H1 (cell line): ENCODE measurements around the gene PDRG1. TPM values are rescaled to one million over a fixed set of nuclear protein-coding genes. Genes with fewer than 3 reads are reported as not detected.

ENCODE experiments used
- CTCF ChIA-PET: fragments of 300-600 bp; sonication (Branson Sonifier 250); formaldehyde crosslinking; loops from one replicate; lab custom pipeline; 2021; ENCODE audit not compliant: partially characterized antibody; lab: Charles Lee
- POLR2A ChIA-PET: fragments of 300-600 bp; sonication (Branson Sonifier 250); formaldehyde crosslinking; loops from one replicate; lab custom pipeline; 2021; ENCODE audit warnings: inconsistent platforms; ENCODE audit not compliant: partially characterized antibody; lab: Charles Lee
- DNase-seq, 2 experiments: peaks; one replicate each; pipeline versions ENCODE4 v3.0.0 to v3.0.0-alpha.2; 2010 to 2022; ENCODE audit warnings: low spot score in 2 of 2, low read depth in 1 of 2, mixed read lengths in 1 of 2
- FAIRE-seq: peaks from 2 replicates; lab custom pipeline; 2011; peaks lifted over from hg19 to GRCh38; lab: Jason Lieb, UNC
- H2AFZ ChIP-seq: 2 replicates; pipeline ENCODE4 v1.8.1; 2012; ENCODE audit warnings: low read length, inconsistent platforms
- H2AK5ac ChIP-seq: 2 replicates; pipeline ENCODE4 v1.6.1; 2013; ENCODE audit warnings: low read depth, low read length
- H2BK120ac ChIP-seq: replicated peaks from 2 replicates; pipeline ENCODE3; 2013; ENCODE audit warnings: low read depth, low read length, inconsistent platforms
- H2BK12ac ChIP-seq: 2 replicates; pipeline ENCODE4 v1.6.1; 2013; ENCODE audit warnings: low read depth, low read length
- H2BK15ac ChIP-seq: 2 replicates; pipeline ENCODE4 v1.6.1; 2013; ENCODE audit warnings: low read length
- H2BK20ac ChIP-seq: 2 replicates; pipeline ENCODE4 v1.6.1; 2013; ENCODE audit warnings: low read length
- H2BK5ac ChIP-seq: 2 replicates; pipeline ENCODE4 v1.6.1; 2013; ENCODE audit warnings: low read depth, low read length
- H3K14ac ChIP-seq: 2 replicates; pipeline ENCODE4 v1.6.1; 2013; ENCODE audit warnings: inconsistent platforms; ENCODE audit not compliant: insufficient read length
- H3K18ac ChIP-seq: 2 replicates; pipeline ENCODE4 v1.6.1; 2013; ENCODE audit warnings: low read length; ENCODE audit errors: extremely low read depth
- H3K23ac ChIP-seq: 2 replicates; pipeline ENCODE4 v1.6.1; 2013; ENCODE audit warnings: inconsistent platforms; ENCODE audit not compliant: insufficient read length
- H3K23me2 ChIP-seq: 2 replicates; pipeline ENCODE4 v1.6.1; 2013; ENCODE audit warnings: low read depth, low read length
- H3K27ac ChIP-seq: 2 replicates; pipeline ENCODE4 v1.6.1; 2011; ENCODE audit warnings: low read depth, low read length, inconsistent platforms
- H3K27me3 ChIP-seq, 4 experiments: replicated peaks in 1 of 4; 1 replicate in 1 of 4; 2 replicates in 3 of 4; pipeline versions ENCODE4 v1.6.1 to v1.8.1; 2011 to 2013; ENCODE audit warnings: low read length in 3 of 4, mild to moderate bottlenecking in 3 of 4, inconsistent platforms in 2 of 4, mixed read lengths in 2 of 4, moderate library complexity in 1 of 4; ENCODE audit not compliant: control insufficient read depth in 3 of 4, insufficient read depth in 3 of 4; ENCODE audit errors: extremely low read depth in 1 of 4
- H3K36me3 ChIP-seq, 4 experiments: 2 replicates each; pipeline versions ENCODE4 v1.6.1 to v1.8.1; 2011 to 2013; ENCODE audit warnings: mild to moderate bottlenecking in 4 of 4, low read length in 3 of 4, moderate library complexity in 2 of 4, control low read depth in 1 of 4, inconsistent platforms in 1 of 4; ENCODE audit not compliant: insufficient read depth in 4 of 4, control insufficient read depth in 2 of 4
- H3K4ac ChIP-seq: replicated peaks from 2 replicates; pipeline ENCODE3; 2013; ENCODE audit warnings: low read length, low read depth, mixed read lengths, inconsistent platforms; ENCODE audit not compliant: insufficient read length
- H3K4me1 ChIP-seq, 4 experiments: replicated peaks in 1 of 4; 1 replicate in 1 of 4; 2 replicates in 3 of 4; pipeline versions ENCODE4 v1.6.1 to v1.8.1; 2011 to 2013; ENCODE audit warnings: low read length in 3 of 4, inconsistent platforms in 2 of 4, mixed read lengths in 1 of 4; ENCODE audit not compliant: insufficient read depth in 4 of 4, control insufficient read depth in 3 of 4
- H3K4me2 ChIP-seq, 2 experiments: 2 replicates each; pipeline versions ENCODE4 v1.6.1 to v1.8.1; 2011 to 2013; ENCODE audit warnings: low read depth in 2 of 2, low read length in 2 of 2, control low read depth in 1 of 2, inconsistent platforms in 1 of 2, mild to moderate bottlenecking in 1 of 2; ENCODE audit not compliant: insufficient read depth in 1 of 2
- H3K4me3 ChIP-seq, 4 experiments: fragments of 200-600, 300-600 bp in 1 of 4; sonication (generic), shearing (Covaris generic), sonication (Bioruptor Twin) in 1 of 4; 2 replicates each; pipeline versions ENCODE4 v1.5.1 to v1.8.1; 2011 to 2016; ENCODE audit warnings: low read length in 4 of 4, low read depth in 3 of 4, control low read depth in 2 of 4, inconsistent platforms in 2 of 4, mild to moderate bottlenecking in 2 of 4, mixed read lengths in 1 of 4, moderate library complexity in 1 of 4; ENCODE audit not compliant: insufficient read depth in 2 of 4; ENCODE audit errors: extremely low read depth in 1 of 4
- H3K56ac ChIP-seq: replicated peaks from 2 replicates; pipeline ENCODE3; 2013; ENCODE audit warnings: low read depth, mild to moderate bottlenecking, mixed read lengths, low read length, inconsistent platforms; ENCODE audit not compliant: insufficient read length
- H3K79me1 ChIP-seq: 2 replicates; pipeline ENCODE4 v1.6.1; 2013; ENCODE audit warnings: low read depth, low read length, control low read depth
- H3K79me2 ChIP-seq, 2 experiments: 2 replicates each; pipeline versions ENCODE4 v1.6.1 to v1.8.1; 2012 to 2013; ENCODE audit warnings: low read length in 2 of 2, mild to moderate bottlenecking in 2 of 2, inconsistent platforms in 1 of 2; ENCODE audit not compliant: insufficient read depth in 2 of 2, control insufficient read depth in 1 of 2
- H3K9ac ChIP-seq, 4 experiments: replicated peaks in 1 of 4; 1 replicate in 1 of 4; 2 replicates in 3 of 4; pipeline versions ENCODE4 v1.6.1 to v1.8.1; 2011 to 2013; ENCODE audit warnings: low read depth in 3 of 4, low read length in 3 of 4, control low read depth in 2 of 4, mild to moderate bottlenecking in 2 of 4, moderate library complexity in 2 of 4, inconsistent platforms in 1 of 4; ENCODE audit errors: extremely low read depth in 1 of 4
- H3K9me3 ChIP-seq, 2 experiments: 2 replicates each; pipeline versions ENCODE4 v1.6.1 to v1.8.1; 2012 to 2013; ENCODE audit warnings: mild to moderate bottlenecking in 2 of 2, moderate library complexity in 2 of 2, control low read depth in 1 of 2, inconsistent platforms in 1 of 2, low read depth in 1 of 2, low read length in 1 of 2, mixed read lengths in 1 of 2; ENCODE audit not compliant: insufficient read depth in 2 of 2
- H4K20me1 ChIP-seq, 2 experiments: replicated peaks in 1 of 2; 2 replicates each; pipeline versions ENCODE3 to v1.8.1; 2011 to 2013; ENCODE audit warnings: inconsistent platforms in 2 of 2, low read length in 2 of 2, mild to moderate bottlenecking in 1 of 2; ENCODE audit not compliant: insufficient read depth in 2 of 2, control insufficient read depth in 1 of 2
- H4K5ac ChIP-seq: 2 replicates; pipeline ENCODE4 v1.6.1; 2013; ENCODE audit warnings: low read length, low read depth, mixed read lengths, inconsistent platforms; ENCODE audit not compliant: insufficient read length
- H4K8ac ChIP-seq: 2 replicates; pipeline ENCODE4 v1.8.0; 2013; ENCODE audit warnings: mild to moderate bottlenecking, moderate library complexity, low read length, inconsistent platforms; ENCODE audit not compliant: insufficient read depth; ENCODE audit errors: extremely low read depth
- H4K91ac ChIP-seq: replicated peaks from 2 replicates; pipeline ENCODE3; 2013; ENCODE audit warnings: low read length, mixed read lengths, inconsistent platforms; ENCODE audit not compliant: insufficient read length
- BACH1 ChIP-seq: IDR thresholded peaks from 2 replicates; pipeline ENCODE4 v1.6.1; 2012; ENCODE audit warnings: low read length, improper control_type of control experiment
- CBX5 ChIP-seq: fragments of 300-800, 300-1000 bp; sonication (generic); IDR thresholded peaks from 2 replicates; pipeline ENCODE4 v1.7.1; 2016; ENCODE audit warnings: antibody characterized with exemption, low read length, low read depth
- KDM4A ChIP-seq: IDR thresholded peaks from one replicate; pipeline ENCODE4 v1.7.1; 2012; ENCODE audit warnings: low read depth, mild to moderate bottlenecking, moderate library complexity, low read length, inconsistent platforms; ENCODE audit not compliant: severe bottlenecking
- PHF8 ChIP-seq: fragments of 200-600 bp; sonication (generic); conservative IDR thresholded peaks from 2 replicates; pipeline ENCODE4 v1.7.1; 2012; ENCODE audit warnings: low read depth, mild to moderate bottlenecking, inconsistent platforms, low read length, moderate library complexity
- POLR2AphosphoS5 ChIP-seq: IDR thresholded peaks from 2 replicates; pipeline ENCODE4 v1.6.1; 2011; ENCODE audit warnings: low read depth, low read length
- TEAD4 ChIP-seq: IDR thresholded peaks from 2 replicates; pipeline ENCODE4 v1.6.1; 2012; ENCODE audit warnings: low read depth, low read length, inconsistent platforms, mixed read lengths
- WGBS, 2 experiments: shearing (Covaris generic) in 1 of 2; methylation state at CpG; one replicate each; pipeline versions ENCODE4 v1.1.6 to v1.1.7; 2013 to 2015; ENCODE audit warnings: low lambda C conversion rate in 2 of 2, mixed read lengths in 2 of 2, inconsistent platforms in 1 of 2, low coverage in 1 of 2, missing lambda C conversion rate in 1 of 2; ENCODE audit not compliant: insufficient replicate concordance in 2 of 2, insufficient coverage in 1 of 2, insufficient read length in 1 of 2; ENCODE audit errors: extremely low coverage in 1 of 2, missing lambda C conversion rate in 1 of 2; 5-methylcytosine and 5-hydroxymethylcytosine counted together
- polyA plus RNA-seq, 7 experiments: library from polyadenylated mRNA; depleted of rRNA in 3 of 7; stranded (reverse) in 5 of 7; unstranded in 2 of 7; fragments of >200 nt in 5 of 7; fragments of 200-250 nt in 2 of 7; gene quantifications; 1 replicate in 5 of 7; 2 replicates in 1 of 7; 4 replicates in 1 of 7; pipeline versions ENCODE4 v1.2.1 to v1.2.3, GENCODE V29; 2011 to 2013; ENCODE audit warnings: missing spikeins in 2 of 7, mixed read lengths in 2 of 7
- total RNA-seq: library from RNA; stranded (reverse); fragmentation: NEBNext Ultra II Directional; extraction: Animal tissue kit (Norgen Biotek cat#: 25700); gene quantifications from 2 replicates; pipeline ENCODE4 v1.2.1, GENCODE V29; 2021

Gene PDRG1
- total and polyA plus RNA-seq, 2 of the 8 experiments (the other 6 are each of a cell fraction or from before 2014, with no cell fraction given), result 14.2 to 20.8 TPM

DNA sequence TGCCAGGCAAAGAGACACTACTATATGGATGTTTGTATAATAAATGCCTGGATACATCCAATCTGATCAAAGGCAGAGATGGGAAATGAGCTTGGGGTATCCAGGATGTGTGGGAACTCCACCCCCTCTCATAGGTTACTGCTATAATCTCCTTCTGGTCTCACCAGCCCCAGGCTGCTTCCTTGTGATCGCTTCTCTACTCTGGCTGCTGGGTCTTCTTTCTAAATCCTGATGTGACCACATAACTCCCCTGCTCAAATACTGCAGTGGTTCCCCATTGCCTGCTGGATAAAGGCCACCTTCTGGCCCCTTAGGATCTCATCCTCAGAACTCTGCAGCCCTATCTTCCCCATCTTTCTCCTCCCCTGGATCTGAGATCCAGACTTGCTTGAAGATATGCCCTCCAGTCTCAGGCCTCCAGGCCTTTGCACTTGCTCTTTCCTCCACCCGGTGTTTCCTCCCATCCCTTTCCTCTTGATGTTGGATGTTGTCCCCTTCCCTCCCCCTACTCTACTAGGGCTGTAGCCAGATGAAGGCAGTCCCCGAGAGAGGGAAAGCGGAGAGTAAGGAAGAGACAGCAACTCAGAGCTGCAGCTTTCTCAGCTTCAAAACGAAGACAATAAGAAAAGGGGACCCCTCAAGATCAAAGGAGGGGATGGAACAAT, 15.3 kb upstream of the PDRG1 start:
- Histone ChIP-seq H3K56ac (peak overlapping the region; percentile 13), H2BK15ac (peak overlapping the region; percentile 31; the same call in 1 of the 2 replicates), H2BK20ac (no peak overlapping the region), H3K27ac (no peak overlapping the region), H3K9ac (peak overlapping the region in 1 of 4 experiments; percentile 16; a peak in 2 of 7 replicates), H4K20me1 (peaks cover 3 to 5% of the 10 kb centered on the region in 2 experiments), H3K4ac (no peak overlapping the region), H3K27me3 (peaks cover 0 to 8% (median 2%) of the 10 kb centered on the region in 4 experiments; a peak in 5 of 7 replicates), H3K36me3 (no peaks in the 10 kb centered on the region), H3K14ac (no peak overlapping the region), H4K91ac (no peak overlapping the region), H2AFZ (peak overlapping the region; percentile 36; the same call in 1 of the 2 replicates), H3K4me1 (peaks cover 0 to 12% (median 7%) of the 10 kb centered on the region in 4 experiments; a peak in 5 of 7 replicates), H4K5ac (no peak overlapping the region), H3K4me3 (peak overlapping the region; percentile 43 to 70 (median 60)), H3K79me1 (no peaks in the 10 kb centered on the region), H2BK5ac (peak overlapping the region; percentile 48; the same call in 1 of the 2 replicates), H2BK120ac (peak overlapping the region; percentile 16), H3K18ac (no peak overlapping the region; the same call in 1 of the 2 replicates), H3K79me2 (no peaks in the 10 kb centered on the region), H3K9me3 (no peaks in the 10 kb centered on the region), H3K23ac (no peak overlapping the region), H3K23me2 (peaks cover 3% of the 10 kb centered on the region; the same call in 1 of the 2 replicates), H3K4me2 (peak overlapping the region; percentile 87), H4K8ac (no peak overlapping the region), H2BK12ac (no peak overlapping the region), H2AK5ac (no peak overlapping the region)
- ChIA-PET POLR2A (interaction anchor here (1.0 to 1.7 kb wide), 3 partner anchors 15 to 105 kb away, joined by 3 to 4 read pairs (median 3); partner anchors contain the start of gene PDRG1), CTCF (interaction anchor here (0.6 to 3.2 kb wide), 8 partner anchors 8 to 143 kb away, joined by 3 to 13 read pairs (median 6); partner anchors contain the start of gene PDRG1)
- DNase-seq, result no peak
- FAIRE-seq, result peak; percentile 91
- TF ChIP-seq KDM4A, result no peak
- TF ChIP-seq POLR2AphosphoS5, result no peak
- no peak for TF ChIP-seq TEAD4
- TF ChIP-seq CBX5, result no peak
- TF ChIP-seq PHF8, result no peak
- no peak for TF ChIP-seq BACH1
- WGBS, 2 experiments, result 26% methylated on average over 5 of the region's 5 CpGs; no CpG with 5 or more reads in 1 of the 2 experiments
